Measurements from ENCODE around the gene SPTBN1. TPM values are rescaled to one million over a fixed set of nuclear protein-coding genes. Genes with fewer than 3 reads are reported as not detected.

Gene SPTBN1
- total RNA-seq, 1 donor from 2014 or later, result 601 TPM

- TF ChIP-seq CTCF (IDR thresholded peaks at IDR 0.05), result no peak
- intact Hi-C loops (cut with DNase I), result no loop called here
- ATAC-seq (no peak), DNase-seq (no peak)
- no peak overlapping the region for H3K4me3 ChIP-seq
- H3K27ac ChIP-seq, result no peak overlapping the region
- no peaks in the 10 kb centered on the region for H3K9me3 ChIP-seq
- H3K27me3 ChIP-seq (ENCODE audit: low read depth), result no peaks in the 10 kb centered on the region
- peaks cover 9% of the 10 kb centered on the region for H3K36me3 ChIP-seq
- peaks cover 61% of the 10 kb centered on the region for H3K4me1 ChIP-seq
Observed at GRCh38 chr2:54608224-54608623, 152.1 kb downstream of the SPTBN1 start.

- no peak for ATAC-seq
- no peak for DNase-seq
- Histone ChIP-seq H3K27me3 (ENCODE audit: low read depth) (no peaks in the 10 kb centered on the region), H3K27ac (no peak overlapping the region), H3K4me3 (no peak overlapping the region), H3K36me3 (peaks cover 16% of the 10 kb centered on the region), H3K4me1 (peaks cover 61% of the 10 kb centered on the region), H3K9me3 (no peaks in the 10 kb centered on the region)
- intact Hi-C loops (cut with DNase I), result no loop called here
- no peak for TF ChIP-seq CTCF (IDR thresholded peaks at IDR 0.05)
Observed at GRCh38 chr2:54609241-54609640, 153.1 kb downstream of the SPTBN1 start.

GRCh38 chr2:54609647-54610046 is 153.5 kb downstream of the SPTBN1 start:
- peaks cover 16% of the 10 kb centered on the region for H3K36me3 ChIP-seq
- peaks cover 61% of the 10 kb centered on the region for H3K4me1 ChIP-seq
- TF ChIP-seq CTCF (IDR thresholded peaks at IDR 0.05), result no peak
- intact Hi-C loops (cut with DNase I), result no loop called here
- no peak overlapping the region for H3K27ac ChIP-seq
- no peak for DNase-seq
- H3K4me3 ChIP-seq, result no peak overlapping the region
- no peak for ATAC-seq
- H3K27me3 ChIP-seq (ENCODE audit: low read depth), result no peaks in the 10 kb centered on the region
- H3K9me3 ChIP-seq, result no peaks in the 10 kb centered on the region

- no peak for DNase-seq
- H3K9me3 ChIP-seq, result no peaks in the 10 kb centered on the region
- no peaks in the 10 kb centered on the region for H3K27me3 ChIP-seq (ENCODE audit: low read depth)
- peaks cover 20% of the 10 kb centered on the region for H3K36me3 ChIP-seq
- peaks cover 58% of the 10 kb centered on the region for H3K4me1 ChIP-seq
- peak; percentile 31 to 61 for ATAC-seq
- H3K27ac ChIP-seq, result no peak overlapping the region
- intact Hi-C loops (cut with DNase I), result no loop called here
- H3K4me3 ChIP-seq, result no peak overlapping the region
- no peak for TF ChIP-seq CTCF (IDR thresholded peaks at IDR 0.05)
Observed at GRCh38 chr2:54610700-54611099, 154.6 kb downstream of the SPTBN1 start.

GRCh38 chr2:54611830-54612545 is 155.9 kb downstream of the SPTBN1 start:
- ATAC-seq (no peak), DNase-seq (no peak)
- Histone ChIP-seq H3K9me3 (no peaks in the 10 kb centered on the region), H3K27ac (no peak overlapping the region), H3K36me3 (peaks cover 33% of the 10 kb centered on the region), H3K4me1 (peaks cover 52% of the 10 kb centered on the region), H3K4me3 (no peak overlapping the region), H3K27me3 (ENCODE audit: low read depth) (no peaks in the 10 kb centered on the region)
- no peak for TF ChIP-seq CTCF (IDR thresholded peaks at IDR 0.05)
- intact Hi-C loops (cut with DNase I), result no loop called here
